MM.1S (cell line): ENCODE results near the gene CCDC160.

Source experiments
- EZH2 ChIP-seq: fragments of 300-600 bp; sonication (generic); optimal IDR thresholded peaks from 2 replicates; pipeline ENCODE3; 2017; ENCODE audit warnings: low read depth, mild to moderate bottlenecking, antibody characterized with exemption, low read length, mixed read lengths
- TF ChIP-seq, protein P1 (sequence below): fragments of 300-600 bp; sonication (generic); IDR thresholded peaks from 2 replicates; pipeline ENCODE4 v1.5.1; 2016; ENCODE audit warnings: antibody characterized with exemption, low read length, mixed read lengths

- TF ChIP-seq, protein P1, sequence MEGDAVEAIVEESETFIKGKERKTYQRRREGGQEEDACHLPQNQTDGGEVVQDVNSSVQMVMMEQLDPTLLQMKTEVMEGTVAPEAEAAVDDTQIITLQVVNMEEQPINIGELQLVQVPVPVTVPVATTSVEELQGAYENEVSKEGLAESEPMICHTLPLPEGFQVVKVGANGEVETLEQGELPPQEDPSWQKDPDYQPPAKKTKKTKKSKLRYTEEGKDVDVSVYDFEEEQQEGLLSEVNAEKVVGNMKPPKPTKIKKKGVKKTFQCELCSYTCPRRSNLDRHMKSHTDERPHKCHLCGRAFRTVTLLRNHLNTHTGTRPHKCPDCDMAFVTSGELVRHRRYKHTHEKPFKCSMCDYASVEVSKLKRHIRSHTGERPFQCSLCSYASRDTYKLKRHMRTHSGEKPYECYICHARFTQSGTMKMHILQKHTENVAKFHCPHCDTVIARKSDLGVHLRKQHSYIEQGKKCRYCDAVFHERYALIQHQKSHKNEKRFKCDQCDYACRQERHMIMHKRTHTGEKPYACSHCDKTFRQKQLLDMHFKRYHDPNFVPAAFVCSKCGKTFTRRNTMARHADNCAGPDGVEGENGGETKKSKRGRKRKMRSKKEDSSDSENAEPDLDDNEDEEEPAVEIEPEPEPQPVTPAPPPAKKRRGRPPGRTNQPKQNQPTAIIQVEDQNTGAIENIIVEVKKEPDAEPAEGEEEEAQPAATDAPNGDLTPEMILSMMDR = no peak
- TF ChIP-seq EZH2 = no peak
These were observed 30.8 kb upstream of the CCDC160 start for GRCh38 chrX:134206221-134206620.
